HG03520 (cell line): ENCODE results near the gene TEKT5.
"Not testable (repeated sequence)": the region's sequence is repeated elsewhere in the genome, so short reads cannot be mapped to it uniquely, and the experiment has no call there.

Experiments
- ATAC-seq: cut with Tn5 transposase; IDR thresholded peaks from one replicate; pipeline ENCODE4 v1.9.1; 2021; ENCODE audit warnings: mild to moderate bottlenecking, moderate library complexity; ENCODE audit not compliant: unreplicated experiment

The TEKT5 gene

DNA sequence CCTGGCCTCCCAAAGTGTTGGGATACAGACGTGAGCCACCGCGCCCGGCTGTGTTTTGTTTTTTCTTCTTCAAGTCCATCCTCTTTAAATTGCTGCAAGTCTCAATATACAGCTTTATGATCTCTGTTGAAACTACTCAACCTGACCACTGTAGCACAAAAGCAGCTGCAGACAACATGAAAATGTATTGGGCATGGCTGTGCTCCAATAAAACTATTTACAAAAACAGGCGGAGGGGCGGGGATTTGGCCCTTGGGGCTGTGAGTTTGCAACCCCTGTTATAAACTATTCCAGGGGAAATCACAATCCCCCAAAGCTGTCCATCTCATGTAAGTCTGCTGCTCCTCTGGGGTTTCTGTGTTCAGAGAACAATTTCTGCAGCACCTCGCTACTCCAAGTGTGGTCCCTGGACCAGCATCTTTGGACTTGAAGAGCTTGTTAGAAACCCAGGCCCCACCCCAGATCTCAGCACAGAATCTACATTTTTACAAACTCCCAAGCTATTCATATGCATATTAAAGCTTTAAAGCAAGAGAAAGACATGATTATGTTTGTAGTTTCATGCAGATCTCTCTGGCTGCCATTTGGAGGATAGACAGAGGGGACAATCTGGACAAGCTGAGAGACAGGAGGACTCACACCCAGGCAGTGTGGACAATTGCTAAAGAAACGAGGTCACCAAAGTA is 33.6 kb downstream of the TEKT5 start:
- no peak for ATAC-seq

- ATAC-seq, result no peak
Observed at GRCh38 chr16:10658943-10659342, 35.8 kb downstream of the TEKT5 start.

DNA sequence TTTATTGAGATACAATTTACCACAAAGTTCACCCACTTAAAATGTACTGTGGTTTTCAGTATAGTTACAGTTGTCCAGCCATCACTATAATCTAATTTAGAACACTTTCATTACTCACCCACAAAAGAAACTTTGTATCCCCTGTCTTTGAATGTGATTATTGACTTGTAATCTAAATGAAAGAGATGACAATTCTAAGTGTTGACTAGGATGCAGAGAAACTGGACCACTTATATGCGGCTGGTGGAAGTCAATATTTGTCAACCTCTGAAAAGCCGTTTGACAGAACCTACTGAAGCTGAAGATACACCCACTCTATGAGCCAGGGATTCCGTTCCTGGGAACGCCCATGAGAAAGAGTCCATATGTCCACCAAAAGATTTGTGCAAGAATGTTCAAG is 36.8 kb downstream of the TEKT5 start:
- ATAC-seq, result no peak

DNA sequence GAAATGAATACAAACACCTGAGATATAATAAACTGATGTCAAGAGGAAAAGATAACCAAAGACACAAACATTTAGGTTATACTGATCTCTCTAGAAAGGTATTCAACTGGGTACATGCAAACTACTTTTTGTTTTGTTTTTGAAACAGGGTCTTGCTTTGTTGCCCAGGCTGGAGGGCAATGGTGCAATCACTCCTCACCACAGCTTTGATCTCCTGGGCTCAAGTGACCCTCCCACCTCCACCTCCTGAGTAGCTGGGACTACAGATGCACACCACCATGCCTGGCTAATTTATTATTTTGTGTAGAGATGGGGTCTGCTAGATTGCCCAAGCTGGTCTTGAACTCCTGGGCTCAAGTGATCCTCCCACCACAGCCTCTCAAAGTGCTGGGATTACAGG is 38.1 kb downstream of the TEKT5 start:
- ATAC-seq, result no peak

- no peak for ATAC-seq
Observed at GRCh38 chr16:10655415-10655977, 39.2 kb downstream of the TEKT5 start.

DNA sequence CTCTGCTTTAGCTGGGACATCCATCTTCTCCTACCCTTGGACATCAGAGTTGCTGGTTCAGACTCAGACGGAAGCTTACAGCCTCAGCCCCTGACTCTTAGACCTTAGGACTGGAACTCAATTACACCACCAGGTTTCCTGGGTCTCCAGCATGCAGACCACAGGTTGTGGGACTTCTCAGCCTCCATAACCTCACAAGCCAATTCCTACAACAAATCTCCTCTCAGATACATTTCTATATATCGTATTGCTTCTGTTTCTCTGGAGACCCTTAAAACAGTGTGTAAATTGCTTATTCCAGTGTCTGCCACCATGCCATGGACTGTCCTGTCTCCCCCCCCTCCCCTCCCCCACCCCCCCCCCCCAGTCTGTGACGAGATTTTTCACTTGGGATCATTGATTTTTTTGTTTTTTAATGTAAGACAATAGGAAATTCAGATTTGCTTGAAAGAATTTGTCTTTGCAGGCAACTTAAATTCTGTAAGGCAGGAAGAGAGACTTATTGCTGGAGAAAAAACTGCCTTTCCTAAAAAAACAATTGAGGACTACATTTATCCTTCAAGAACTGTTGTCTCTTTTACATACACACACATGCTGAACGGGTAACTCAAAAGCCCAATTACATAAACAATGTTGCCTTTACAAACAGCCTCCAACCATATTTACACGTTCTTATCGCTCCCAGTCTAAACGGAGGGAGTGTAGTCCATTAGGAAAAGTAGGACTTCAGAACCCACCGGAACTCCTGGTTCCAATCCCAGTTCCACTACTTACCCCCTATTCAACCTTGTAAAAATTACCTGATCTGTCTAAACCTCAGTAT is 39.9 kb downstream of the TEKT5 start:
- ATAC-seq, result no peak

DNA sequence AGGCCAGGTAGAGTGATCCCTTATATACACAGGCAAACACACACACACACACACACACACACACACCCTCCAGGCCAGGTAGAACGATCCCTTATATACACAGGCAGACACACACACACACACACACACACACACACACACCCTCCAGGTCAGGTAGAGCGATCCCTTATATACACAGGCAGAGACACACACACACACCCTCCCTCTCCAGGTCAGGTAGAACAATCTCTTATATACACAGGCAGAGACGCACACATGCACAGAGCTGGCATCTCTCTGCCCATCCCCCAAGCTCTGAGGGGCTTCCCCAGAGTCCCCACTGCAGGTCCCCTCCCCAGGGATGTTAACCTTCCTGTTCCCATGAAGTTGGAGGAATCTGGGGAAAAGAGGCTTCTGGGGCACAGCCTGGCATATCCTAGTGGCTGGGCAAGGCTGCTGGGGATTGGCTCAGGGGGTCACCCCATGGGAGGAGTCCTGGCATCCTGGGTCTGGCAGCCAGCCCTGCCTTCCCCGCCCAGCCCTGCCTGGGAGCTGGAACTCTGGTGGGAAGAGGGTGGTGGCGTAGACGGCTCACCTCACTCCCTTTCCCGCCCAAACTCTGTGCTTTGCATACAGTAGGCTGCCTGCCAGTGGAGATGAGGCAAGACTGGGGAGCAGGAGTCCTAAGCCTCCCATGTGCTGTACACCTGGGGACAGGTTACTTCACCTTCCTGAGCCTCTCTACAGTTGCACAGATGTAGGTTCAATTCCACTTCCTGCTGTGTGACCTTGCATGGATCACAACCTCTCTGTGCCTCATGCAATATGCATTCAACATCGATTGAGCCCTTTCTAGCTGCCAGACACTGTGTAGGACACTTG is 41.8 kb downstream of the TEKT5 start:
- ATAC-seq, result no peak

- ATAC-seq, result not testable (repeated sequence)
Observed at GRCh38 chr16:10649098-10649497, 45.6 kb downstream of the TEKT5 start.

- no peak for ATAC-seq
Observed at GRCh38 chr16:10647721-10648296, 46.9 kb downstream of the TEKT5 start.

DNA sequence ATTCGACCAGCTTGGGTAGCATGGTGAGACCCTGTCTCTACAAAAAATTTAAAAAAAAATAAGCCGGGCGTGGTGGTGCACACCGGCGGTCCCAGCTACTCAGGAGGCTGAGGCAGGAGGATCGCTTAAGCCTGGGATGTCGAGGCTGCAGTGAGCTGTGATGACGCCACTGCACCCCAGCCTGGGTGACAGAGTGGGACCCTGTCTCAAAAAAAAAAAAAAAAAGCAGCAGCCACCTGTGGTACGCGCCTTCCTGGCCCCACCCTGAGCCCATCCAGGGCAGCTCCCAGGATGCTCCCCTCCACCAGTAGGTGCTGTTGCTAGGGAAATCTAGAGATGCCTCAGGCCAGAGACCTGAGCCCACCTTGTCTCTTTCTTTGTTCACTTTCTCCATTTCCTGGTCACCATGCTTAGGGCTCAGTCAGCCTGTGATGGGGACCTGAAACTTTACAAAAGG is 47.4 kb downstream of the TEKT5 start:
- ATAC-seq, result no peak

DNA sequence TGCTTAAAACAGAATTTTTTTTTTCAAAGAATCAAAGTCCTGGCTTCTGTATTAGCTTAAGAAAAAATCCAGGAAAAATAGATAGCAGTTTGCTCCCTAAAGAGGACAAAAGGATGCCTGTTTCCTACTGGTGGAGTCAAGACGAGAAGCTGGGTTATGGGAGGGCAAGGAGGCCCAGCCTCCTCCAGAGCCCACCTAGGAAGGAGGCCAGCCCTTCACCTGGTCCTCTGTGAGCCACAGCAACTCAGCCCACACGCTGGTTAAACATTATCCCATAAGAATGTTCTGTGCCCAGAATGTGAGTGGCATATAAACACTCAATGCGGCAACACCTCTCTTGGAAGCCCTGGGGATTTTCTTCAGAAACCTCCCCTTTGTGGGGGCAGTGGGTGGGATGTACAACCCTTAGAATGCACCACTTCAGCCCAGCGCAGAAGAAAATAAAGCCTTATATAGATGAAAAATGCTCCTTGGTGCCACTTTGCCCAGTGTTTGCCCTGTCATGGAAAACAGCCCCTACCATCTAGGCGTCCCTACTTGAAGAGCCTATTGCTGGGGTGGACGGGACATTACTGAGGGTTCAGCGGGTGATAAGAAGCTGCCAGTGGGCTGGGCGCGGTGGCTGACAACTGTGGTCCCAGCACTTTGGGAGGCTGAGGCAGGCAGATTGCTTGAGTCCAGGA is 48.0 kb downstream of the TEKT5 start:
- ATAC-seq, result no peak

DNA sequence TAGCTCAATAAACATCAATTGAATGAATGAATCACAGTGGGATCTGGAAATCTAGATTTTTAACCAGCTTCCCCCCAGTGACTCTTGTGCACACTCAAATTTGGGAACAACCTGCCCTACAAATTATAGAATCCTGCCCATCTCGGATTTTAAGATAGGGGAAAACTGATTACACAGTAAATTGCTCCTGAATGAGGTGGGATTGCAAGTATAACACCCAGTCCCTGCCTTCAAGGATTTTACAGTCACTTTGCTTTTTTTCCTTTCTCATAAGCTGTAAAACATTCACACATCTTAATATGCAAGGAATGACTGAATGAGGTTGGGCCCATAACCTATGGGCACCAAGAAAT is 48.5 kb downstream of the TEKT5 start:
- no peak for ATAC-seq

GRCh38 chr16:10644092-10644491 is 50.6 kb downstream of the TEKT5 start:
- no peak for ATAC-seq

DNA sequence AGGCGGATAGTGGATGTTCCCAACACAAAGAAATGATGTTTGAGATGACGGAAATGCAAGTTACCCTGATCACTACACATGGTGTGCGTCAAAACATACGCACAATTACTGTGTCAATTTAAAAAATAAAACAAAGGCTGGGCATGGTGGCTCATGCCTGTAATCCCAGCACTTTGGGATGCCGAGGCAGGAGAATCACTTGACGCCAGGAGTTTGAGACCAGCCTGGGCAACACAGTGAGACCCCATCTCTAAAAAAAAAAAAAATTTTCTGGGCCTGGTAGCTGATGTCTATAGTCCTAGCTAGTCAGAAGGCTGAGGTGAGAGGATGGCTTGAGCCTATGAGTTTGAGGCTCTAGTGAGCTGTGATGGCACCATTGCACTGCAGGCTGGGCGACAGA is 51.8 kb downstream of the TEKT5 start:
- no peak for ATAC-seq

DNA sequence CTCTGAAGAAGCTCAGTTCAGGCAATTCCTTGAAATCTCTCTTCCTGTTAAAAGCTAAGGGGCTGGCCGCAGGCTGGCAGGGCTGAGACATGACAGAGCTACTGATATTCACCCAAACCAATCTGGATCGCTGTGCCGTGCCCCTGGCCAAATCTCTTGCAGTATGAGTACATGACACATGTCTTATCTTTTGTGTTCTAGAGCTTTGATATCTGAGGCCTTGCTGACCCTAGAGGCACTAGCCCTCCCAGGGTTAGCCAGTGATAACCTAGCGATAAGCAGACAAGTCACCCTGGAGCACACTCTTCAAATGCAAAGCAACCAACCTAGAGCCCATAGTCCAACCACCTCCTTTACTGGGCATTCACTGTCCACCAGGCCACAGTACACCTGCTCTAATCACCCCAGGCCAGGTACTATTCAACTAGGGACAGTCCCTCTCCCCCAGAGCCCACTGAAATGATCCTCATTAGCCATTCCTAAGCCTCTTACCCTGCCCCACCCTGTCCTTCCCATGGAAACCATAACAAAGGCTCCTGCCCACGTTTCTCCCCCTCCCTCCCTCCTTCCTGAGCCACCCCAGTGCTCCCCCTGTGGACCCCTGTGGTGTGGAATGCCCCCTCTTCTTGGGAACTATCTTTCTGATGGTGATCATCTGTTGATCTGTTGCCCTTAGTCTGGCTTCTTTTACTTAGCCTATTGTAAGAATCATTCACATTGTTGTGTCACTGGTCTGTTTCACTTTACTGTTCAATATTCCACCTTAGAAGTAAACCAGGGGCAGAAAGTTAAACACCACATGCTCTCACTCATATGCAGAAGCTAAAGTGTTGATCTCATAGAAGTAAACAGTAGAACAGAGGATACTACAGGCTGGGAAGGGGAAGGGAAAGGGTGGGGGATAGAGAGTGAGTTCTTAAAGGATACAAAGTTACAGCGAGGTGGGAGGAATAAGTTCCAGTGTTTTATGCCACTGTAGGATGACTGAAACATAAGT is 52.5 kb downstream of the TEKT5 start:
- no peak for ATAC-seq

- ATAC-seq, result no peak
Observed at GRCh38 chr16:10641555-10641952, 53.2 kb downstream of the TEKT5 start.

GRCh38 chr16:10640934-10641333 is 53.8 kb downstream of the TEKT5 start:
- no peak for ATAC-seq

- ATAC-seq, result no peak
Observed at GRCh38 chr16:10638101-10638500, 56.6 kb downstream of the TEKT5 start.
